Measurements from ENCODE around the gene MYBPC2.
A peak's percentile ranks its signal among the peaks of the same experiment; 100 is the strongest.

MYBPC2 gene

DNA sequence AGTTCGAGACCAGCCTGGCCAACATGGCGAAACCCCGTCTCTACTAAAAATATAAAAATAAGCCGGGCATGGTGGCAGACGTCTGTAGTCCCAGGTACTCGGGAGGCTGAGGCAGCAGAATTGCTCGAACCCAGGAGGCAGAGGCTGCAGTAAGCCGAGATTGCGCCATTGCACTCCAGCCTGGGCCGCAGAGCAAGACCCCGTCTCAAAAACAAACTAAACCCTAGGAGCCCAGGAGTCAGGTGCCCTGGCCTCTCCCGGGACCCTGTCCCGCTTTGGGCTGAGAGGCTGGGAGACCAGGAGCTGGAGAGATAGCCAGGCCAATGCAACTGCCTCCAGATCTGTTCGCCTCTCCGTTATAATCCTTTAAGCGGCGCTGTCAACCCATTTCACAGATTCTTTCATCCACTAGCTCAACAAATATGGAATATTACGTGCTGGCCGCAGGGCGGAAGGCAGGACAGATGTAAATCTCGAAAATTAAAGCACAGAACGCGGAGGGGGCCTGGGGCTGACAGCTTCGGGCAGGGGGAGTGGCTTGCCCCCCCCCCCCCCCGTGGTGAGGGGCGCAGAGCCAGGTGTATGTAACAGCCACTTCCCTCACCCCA, 5.3 kb upstream of the MYBPC2 start:
- H3K27me3 ChIP-seq (ENCODE audit: control insufficient read depth in 2 of 2, insufficient read depth in 2 of 2, low read length in 2 of 2), result peaks cover 5 to 8% of the 10 kb centered on the region in 2 donors
- H3K27ac ChIP-seq (ENCODE audit: low read depth in 2 of 2, low read length in 2 of 2), result peak overlapping the region; percentile 32 to 35
- H3K9me3 ChIP-seq (ENCODE audit: control insufficient read depth in 2 of 2, low read length in 2 of 2), result no peaks in the 10 kb centered on the region
- peak overlapping the region in 1 of 2 donors; percentile 35 for H3K4me3 ChIP-seq (ENCODE audit: low read length in 2 of 2)
- H3K9ac ChIP-seq (ENCODE audit: low read depth in 1 of 2, low read length in 2 of 2), result peak overlapping the region in 1 of 2 donors; percentile 33
- peaks cover 6 to 11% of the 10 kb centered on the region in 2 donors for H3K4me1 ChIP-seq (ENCODE audit: control insufficient read depth in 2 of 2, insufficient read depth in 2 of 2, low read length in 2 of 2)
- H3K36me3 ChIP-seq (ENCODE audit: control insufficient read depth in 2 of 2, insufficient read depth in 2 of 2, low read length in 2 of 2), result peaks cover 0 to 2% of the 10 kb centered on the region in 2 donors

DNA sequence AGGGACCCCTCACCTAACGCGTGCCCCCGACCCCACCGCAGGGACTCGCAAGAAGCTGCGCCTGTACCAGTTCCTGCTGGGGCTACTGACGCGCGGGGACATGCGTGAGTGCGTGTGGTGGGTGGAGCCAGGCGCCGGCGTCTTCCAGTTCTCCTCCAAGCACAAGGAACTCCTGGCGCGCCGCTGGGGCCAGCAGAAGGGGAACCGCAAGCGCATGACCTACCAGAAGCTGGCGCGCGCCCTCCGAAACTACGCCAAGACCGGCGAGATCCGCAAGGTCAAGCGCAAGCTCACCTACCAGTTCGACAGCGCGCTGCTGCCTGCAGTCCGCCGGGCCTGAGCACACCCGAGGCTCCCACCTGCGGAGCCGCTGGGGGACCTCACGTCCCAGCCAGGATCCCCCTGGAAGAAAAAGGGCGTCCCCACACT, 4.7 kb upstream of the MYBPC2 start:
- Histone ChIP-seq H3K36me3 (ENCODE audit: control insufficient read depth in 2 of 2, insufficient read depth in 2 of 2, low read length in 2 of 2) (peaks cover 0 to 2% of the 10 kb centered on the region in 2 donors), H3K9me3 (ENCODE audit: control insufficient read depth in 2 of 2, low read length in 2 of 2) (no peaks in the 10 kb centered on the region), H3K4me1 (ENCODE audit: control insufficient read depth in 2 of 2, insufficient read depth in 2 of 2, low read length in 2 of 2) (peaks cover 6 to 12% of the 10 kb centered on the region in 2 donors), H3K27me3 (ENCODE audit: control insufficient read depth in 2 of 2, insufficient read depth in 2 of 2, low read length in 2 of 2) (peaks cover 8 to 11% of the 10 kb centered on the region in 2 donors), H3K27ac (ENCODE audit: low read depth in 2 of 2, low read length in 2 of 2) (peak overlapping the region; percentile 35 to 56), H3K9ac (ENCODE audit: low read depth in 1 of 2, low read length in 2 of 2) (peak overlapping the region; percentile 17 to 33), H3K4me3 (ENCODE audit: low read length in 2 of 2) (peak overlapping the region in 1 of 2 donors; percentile 35)

DNA sequence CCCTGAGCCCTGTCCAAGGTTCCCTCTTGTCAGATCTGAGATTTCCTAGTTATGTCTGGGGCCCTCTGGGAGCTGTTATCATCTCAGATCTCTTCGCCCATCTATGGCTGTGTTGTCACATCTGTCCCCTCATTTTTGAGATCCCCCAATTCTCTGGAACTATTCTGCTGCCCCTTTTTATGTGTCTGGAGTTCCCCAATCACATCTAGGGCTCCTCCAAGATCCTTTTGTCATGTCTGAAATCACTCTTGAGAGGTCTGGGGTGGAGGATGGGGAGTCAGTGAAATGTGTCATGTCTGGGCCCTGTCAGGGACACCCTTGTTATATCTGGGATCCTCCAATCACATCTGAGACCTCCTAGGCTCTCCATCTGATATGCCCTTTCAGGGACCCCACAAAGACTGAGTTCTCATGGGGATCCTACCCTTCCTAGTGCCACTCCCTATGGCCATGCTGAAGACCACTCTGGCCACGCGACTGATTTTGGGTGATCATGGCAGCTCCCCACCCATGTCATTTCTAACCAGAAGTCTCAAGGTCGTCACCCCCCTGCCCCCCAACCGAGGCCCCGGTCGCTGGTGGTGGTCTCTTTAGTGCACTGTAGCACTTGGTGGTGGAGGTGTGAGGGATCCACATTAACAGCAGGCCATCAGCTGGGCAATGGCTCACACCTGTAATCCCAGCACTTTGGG, 3.8 kb upstream of the MYBPC2 start:
- no peak overlapping the region for H3K4me3 ChIP-seq (ENCODE audit: low read length in 2 of 2)
- no peak overlapping the region for H3K27ac ChIP-seq (ENCODE audit: low read depth in 2 of 2, low read length in 2 of 2)
- no peaks in the 10 kb centered on the region for H3K9me3 ChIP-seq (ENCODE audit: control insufficient read depth in 2 of 2, low read length in 2 of 2)
- H3K27me3 ChIP-seq (ENCODE audit: control insufficient read depth in 2 of 2, insufficient read depth in 2 of 2, low read length in 2 of 2), result peaks cover 10 to 11% of the 10 kb centered on the region in 2 donors
- no peak overlapping the region for H3K9ac ChIP-seq (ENCODE audit: low read depth in 1 of 2, low read length in 2 of 2)
- H3K36me3 ChIP-seq (ENCODE audit: control insufficient read depth in 2 of 2, insufficient read depth in 2 of 2, low read length in 2 of 2), result peaks cover 0 to 2% of the 10 kb centered on the region in 2 donors
- peaks cover 6 to 12% of the 10 kb centered on the region in 2 donors for H3K4me1 ChIP-seq (ENCODE audit: control insufficient read depth in 2 of 2, insufficient read depth in 2 of 2, low read length in 2 of 2)

DNA sequence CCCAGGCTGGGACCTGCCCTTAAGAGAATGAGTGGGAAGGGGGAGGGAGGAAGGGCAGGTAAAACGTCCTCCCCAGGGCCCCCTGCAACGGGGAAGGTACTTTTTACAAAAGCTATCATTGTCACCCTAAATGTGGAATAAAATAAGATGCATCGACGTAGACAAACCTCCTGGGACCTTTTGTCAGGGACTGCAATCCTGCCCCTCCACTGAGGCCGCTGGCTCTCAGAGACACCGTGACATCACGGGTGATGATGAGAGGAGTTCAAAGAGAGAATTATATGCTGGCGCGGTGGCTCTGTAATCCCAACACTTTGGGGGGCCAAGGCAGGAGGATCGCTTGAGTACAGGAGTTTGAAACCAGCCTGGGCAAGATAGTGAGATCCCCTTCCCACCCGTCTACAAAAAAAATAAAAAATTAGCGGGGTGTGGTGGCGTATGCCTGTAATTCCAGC, 1.8 kb upstream of the MYBPC2 start:
- Histone ChIP-seq H3K27me3 (ENCODE audit: control insufficient read depth in 2 of 2, insufficient read depth in 2 of 2, low read length in 2 of 2) (peaks cover 11 to 12% of the 10 kb centered on the region in 2 donors), H3K9me3 (ENCODE audit: control insufficient read depth in 2 of 2, low read length in 2 of 2) (no peaks in the 10 kb centered on the region), H3K36me3 (ENCODE audit: control insufficient read depth in 2 of 2, insufficient read depth in 2 of 2, low read length in 2 of 2) (no peaks in the 10 kb centered on the region), H3K4me1 (ENCODE audit: control insufficient read depth in 2 of 2, insufficient read depth in 2 of 2, low read length in 2 of 2) (peaks cover 6 to 12% of the 10 kb centered on the region in 2 donors), H3K27ac (ENCODE audit: low read depth in 2 of 2, low read length in 2 of 2) (peak overlapping the region; percentile 50 to 67), H3K9ac (ENCODE audit: low read depth in 1 of 2, low read length in 2 of 2) (peak overlapping the region; percentile 44 to 71), H3K4me3 (ENCODE audit: low read length in 2 of 2) (peak overlapping the region; percentile 84 to 88)

DNA sequence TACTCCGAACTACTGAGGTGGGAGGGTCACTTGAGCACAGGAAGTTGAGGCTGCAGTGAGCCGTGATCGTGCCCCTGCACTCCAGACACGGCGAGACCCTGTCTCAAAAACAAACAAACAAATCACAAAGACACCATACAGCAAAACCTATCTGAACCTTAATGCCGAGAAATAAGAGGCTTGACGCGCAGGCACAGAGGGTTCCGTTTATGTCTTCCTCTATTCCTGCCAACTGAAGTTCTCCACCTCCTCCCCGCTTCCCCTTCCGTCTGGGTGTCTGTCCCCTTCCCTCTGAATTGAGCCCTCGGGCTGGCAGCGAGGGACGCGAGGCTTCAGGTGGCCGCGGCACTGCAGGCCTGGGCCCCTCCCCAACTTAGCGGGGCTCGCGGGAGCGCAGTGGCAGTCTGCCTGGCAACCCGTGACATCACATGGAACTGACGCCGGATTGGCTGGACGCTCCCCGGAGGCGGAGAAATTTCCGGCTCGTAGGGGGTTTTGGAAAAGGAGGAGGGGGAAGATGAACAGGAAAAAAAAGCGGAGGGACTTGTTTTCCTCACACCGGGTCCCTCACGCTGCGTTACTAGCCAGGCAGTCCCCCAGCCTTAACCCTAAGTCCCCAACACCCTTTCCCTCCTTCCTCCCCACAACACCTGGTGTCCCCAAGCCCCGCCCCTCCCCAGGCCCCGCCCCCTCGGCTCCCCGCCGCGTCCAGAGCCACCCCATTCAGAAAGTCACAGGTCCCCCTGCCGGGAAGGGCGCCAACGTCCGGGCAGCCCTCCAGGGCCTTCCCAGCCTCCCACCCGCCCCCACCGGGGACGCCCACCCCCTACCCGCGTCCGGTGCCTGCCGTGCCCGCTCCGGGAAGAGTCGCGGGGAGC, 1.1 kb upstream of the MYBPC2 start:
- H3K9me3 ChIP-seq (ENCODE audit: control insufficient read depth in 2 of 2, low read length in 2 of 2), result no peaks in the 10 kb centered on the region
- peak overlapping the region; percentile 50 to 67 for H3K27ac ChIP-seq (ENCODE audit: low read depth in 2 of 2, low read length in 2 of 2)
- peak overlapping the region; percentile 48 to 71 for H3K9ac ChIP-seq (ENCODE audit: low read depth in 1 of 2, low read length in 2 of 2)
- H3K4me1 ChIP-seq (ENCODE audit: control insufficient read depth in 2 of 2, insufficient read depth in 2 of 2, low read length in 2 of 2), result peaks cover 6 to 12% of the 10 kb centered on the region in 2 donors
- H3K27me3 ChIP-seq (ENCODE audit: control insufficient read depth in 2 of 2, insufficient read depth in 2 of 2, low read length in 2 of 2), result peaks cover 11 to 12% of the 10 kb centered on the region in 2 donors
- no peaks in the 10 kb centered on the region for H3K36me3 ChIP-seq (ENCODE audit: control insufficient read depth in 2 of 2, insufficient read depth in 2 of 2, low read length in 2 of 2)
- H3K4me3 ChIP-seq (ENCODE audit: low read length in 2 of 2), result peak overlapping the region; percentile 84 to 88

DNA sequence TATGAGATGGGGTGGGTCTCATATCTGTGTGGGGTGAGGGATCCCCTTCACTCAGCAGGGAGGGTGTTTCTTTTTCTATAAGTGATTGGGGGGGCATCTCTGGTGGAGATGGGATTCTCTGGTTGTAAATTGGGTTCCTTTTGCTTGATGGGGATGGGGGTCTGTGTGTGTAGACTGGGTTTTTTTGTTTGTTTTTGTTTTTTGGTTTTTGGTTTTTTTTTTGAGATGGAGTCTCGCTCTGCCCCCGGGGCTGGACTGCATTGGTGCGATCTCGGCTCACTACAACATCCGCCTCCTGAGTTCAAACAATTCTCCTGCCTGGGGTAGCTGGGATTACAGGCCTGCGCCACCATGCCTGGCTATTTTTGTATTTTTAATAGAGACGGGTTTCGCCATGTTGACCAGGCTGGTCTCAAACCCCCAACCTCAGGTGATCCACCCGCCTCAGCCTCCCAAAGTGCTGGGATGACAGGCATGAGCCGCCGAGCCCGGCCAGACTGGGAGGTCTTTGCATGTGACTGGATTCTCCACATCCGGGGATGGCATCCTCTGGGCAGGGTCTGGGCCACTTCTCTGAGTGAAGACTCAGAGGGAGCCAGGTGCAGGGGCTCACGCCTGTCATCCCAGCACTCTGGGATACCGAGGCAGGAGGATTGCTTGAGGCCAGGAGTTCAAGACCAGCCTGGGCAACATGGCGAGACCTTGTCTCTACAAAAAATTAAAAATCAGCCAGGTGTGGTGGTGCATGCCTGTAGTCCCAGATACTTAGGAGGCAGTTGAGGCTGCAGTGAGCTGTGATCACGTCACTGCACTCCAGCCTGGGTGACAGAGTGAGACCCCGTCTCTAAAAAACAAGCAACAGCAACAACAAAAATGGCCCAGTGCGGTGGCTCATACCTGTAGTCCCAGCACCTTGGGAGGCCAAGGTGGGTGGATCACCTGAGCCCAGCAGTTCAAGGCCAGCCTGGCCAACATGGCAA, 799 bp downstream of the MYBPC2 start:
- Histone ChIP-seq H3K27ac (ENCODE audit: low read depth in 2 of 2, low read length in 2 of 2) (no peak overlapping the region), H3K9ac (ENCODE audit: low read depth in 1 of 2, low read length in 2 of 2) (no peak overlapping the region), H3K27me3 (ENCODE audit: control insufficient read depth in 2 of 2, insufficient read depth in 2 of 2, low read length in 2 of 2) (peaks cover 11 to 12% of the 10 kb centered on the region in 2 donors), H3K4me1 (ENCODE audit: control insufficient read depth in 2 of 2, insufficient read depth in 2 of 2, low read length in 2 of 2) (peaks cover 2 to 9% of the 10 kb centered on the region in 2 donors), H3K36me3 (ENCODE audit: control insufficient read depth in 2 of 2, insufficient read depth in 2 of 2, low read length in 2 of 2) (no peaks in the 10 kb centered on the region), H3K9me3 (ENCODE audit: control insufficient read depth in 2 of 2, low read length in 2 of 2) (no peaks in the 10 kb centered on the region), H3K4me3 (ENCODE audit: low read length in 2 of 2) (no peak overlapping the region)

DNA sequence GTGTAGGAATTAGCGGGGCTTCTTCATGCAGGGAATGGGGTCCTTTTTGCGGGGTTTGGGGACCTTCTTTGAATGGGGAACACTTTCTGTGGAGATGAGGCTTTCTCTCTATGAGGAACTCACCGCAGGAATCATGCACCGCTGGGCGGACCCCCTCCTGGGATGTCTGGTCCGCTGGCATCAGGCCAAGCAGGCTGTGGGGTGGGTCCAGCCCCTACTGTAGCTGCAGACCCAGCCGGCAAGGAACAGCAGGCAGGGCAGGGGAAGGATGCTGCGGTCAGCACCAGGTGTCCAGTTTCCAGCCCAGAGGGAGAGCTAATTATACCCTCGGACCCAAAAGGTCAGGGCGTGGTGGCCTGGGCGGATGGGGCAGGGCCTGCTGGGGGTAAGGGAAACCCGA, 1.8 kb downstream of the MYBPC2 start:
- no peak overlapping the region for H3K27ac ChIP-seq (ENCODE audit: low read depth in 2 of 2, low read length in 2 of 2)
- H3K4me1 ChIP-seq (ENCODE audit: control insufficient read depth in 2 of 2, insufficient read depth in 2 of 2, low read length in 2 of 2), result peaks cover 2 to 9% of the 10 kb centered on the region in 2 donors
- no peak overlapping the region for H3K4me3 ChIP-seq (ENCODE audit: low read length in 2 of 2)
- peaks cover 11 to 12% of the 10 kb centered on the region in 2 donors for H3K27me3 ChIP-seq (ENCODE audit: control insufficient read depth in 2 of 2, insufficient read depth in 2 of 2, low read length in 2 of 2)
- no peaks in the 10 kb centered on the region for H3K9me3 ChIP-seq (ENCODE audit: control insufficient read depth in 2 of 2, low read length in 2 of 2)
- no peak overlapping the region for H3K9ac ChIP-seq (ENCODE audit: low read depth in 1 of 2, low read length in 2 of 2)
- no peaks in the 10 kb centered on the region for H3K36me3 ChIP-seq (ENCODE audit: control insufficient read depth in 2 of 2, insufficient read depth in 2 of 2, low read length in 2 of 2)

DNA sequence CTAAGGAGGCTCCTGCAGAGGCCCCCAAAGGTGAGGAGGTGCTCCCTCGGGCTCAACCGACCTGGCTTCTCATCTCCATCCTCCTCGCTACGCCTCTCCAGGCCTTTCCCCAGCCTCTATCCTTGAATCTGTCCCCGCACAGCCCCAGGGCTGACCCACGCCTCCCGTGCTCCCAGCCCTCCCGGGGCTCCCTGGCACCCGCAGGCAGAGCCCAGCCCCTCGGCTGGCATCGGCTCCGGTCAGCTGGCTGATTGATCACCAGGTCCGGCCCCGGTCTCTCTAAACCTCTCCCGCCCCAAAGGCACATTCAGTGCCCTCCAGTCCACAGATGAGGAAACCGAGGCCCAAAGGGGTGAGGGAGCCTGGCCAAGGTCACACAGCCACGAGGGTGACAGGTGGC, 2.5 kb downstream of the MYBPC2 start:
- no peak overlapping the region for H3K9ac ChIP-seq (ENCODE audit: low read depth in 1 of 2, low read length in 2 of 2)
- H3K27ac ChIP-seq (ENCODE audit: low read depth in 2 of 2, low read length in 2 of 2), result no peak overlapping the region

DNA sequence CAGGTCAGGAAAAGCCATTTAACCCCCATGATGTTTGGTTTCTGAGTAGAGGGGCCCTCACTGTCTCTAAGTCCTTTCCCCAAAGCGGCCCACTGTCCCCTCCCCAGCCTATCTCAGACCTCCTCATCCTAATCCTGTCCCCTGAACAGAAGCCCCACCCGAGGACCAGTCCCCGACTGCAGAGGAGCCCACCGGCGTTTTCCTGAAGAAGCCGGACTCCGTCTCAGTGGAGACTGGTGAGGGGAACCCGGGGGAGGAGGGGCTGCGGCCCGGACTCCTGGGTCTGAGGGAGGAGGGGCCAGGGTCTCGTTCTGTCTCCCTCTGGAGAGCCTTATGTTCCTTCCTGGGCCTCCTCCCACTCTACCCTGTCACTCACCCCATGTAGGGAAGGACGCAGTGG, 2.9 kb downstream of the MYBPC2 start:
- Histone ChIP-seq H3K9ac (ENCODE audit: low read depth in 1 of 2, low read length in 2 of 2) (no peak overlapping the region), H3K27me3 (ENCODE audit: control insufficient read depth in 2 of 2, insufficient read depth in 2 of 2, low read length in 2 of 2) (peaks cover 10 to 11% of the 10 kb centered on the region in 2 donors), H3K9me3 (ENCODE audit: control insufficient read depth in 2 of 2, low read length in 2 of 2) (no peaks in the 10 kb centered on the region)

More for the DNA sequence above, 2.5 kb downstream of the MYBPC2 start:
- H3K9me3 ChIP-seq (ENCODE audit: control insufficient read depth in 2 of 2, low read length in 2 of 2), result no peaks in the 10 kb centered on the region
- H3K36me3 ChIP-seq (ENCODE audit: control insufficient read depth in 2 of 2, insufficient read depth in 2 of 2, low read length in 2 of 2), result no peaks in the 10 kb centered on the region
- H3K27me3 ChIP-seq (ENCODE audit: control insufficient read depth in 2 of 2, insufficient read depth in 2 of 2, low read length in 2 of 2), result peaks cover 11 to 12% of the 10 kb centered on the region in 2 donors
- no peak overlapping the region for H3K4me3 ChIP-seq (ENCODE audit: low read length in 2 of 2)
- H3K4me1 ChIP-seq (ENCODE audit: control insufficient read depth in 2 of 2, insufficient read depth in 2 of 2, low read length in 2 of 2), result peaks cover 2 to 9% of the 10 kb centered on the region in 2 donors

More for the DNA sequence above, 2.9 kb downstream of the MYBPC2 start:
- H3K36me3 ChIP-seq (ENCODE audit: control insufficient read depth in 2 of 2, insufficient read depth in 2 of 2, low read length in 2 of 2), result no peaks in the 10 kb centered on the region
- no peak overlapping the region for H3K27ac ChIP-seq (ENCODE audit: low read depth in 2 of 2, low read length in 2 of 2)
- peaks cover 2 to 9% of the 10 kb centered on the region in 2 donors for H3K4me1 ChIP-seq (ENCODE audit: control insufficient read depth in 2 of 2, insufficient read depth in 2 of 2, low read length in 2 of 2)
- no peak overlapping the region for H3K4me3 ChIP-seq (ENCODE audit: low read length in 2 of 2)

Measured in mucosa of rectum (tissue), 2 donors.